IMR-90 (cell line): Measurements from ENCODE around the gene CEP295NL. TPM values are rescaled to one million over a fixed set of nuclear protein-coding genes. Genes with fewer than 3 reads are reported as not detected.
"Not testable (repeated sequence)": the region's sequence is repeated elsewhere in the genome, so short reads cannot be mapped to it uniquely, and the experiment has no call there.

Source experiments
- ATAC-seq: fragments of 200-7000 bp; cut with Tn5 transposase; 2 replicates; pipeline ENCODE4 v1.9.1; 2020; ENCODE audit warnings: low read depth, mild to moderate bottlenecking, moderate library complexity
- BruUV-seq: library from RNA; stranded (reverse); fragments of 400-500 nt; replicated peaks from 2 replicates; lab custom pipeline; 2021; lab: Mats Ljungman, UMichigan
- CTCF ChIA-PET: fragments of 300-600 bp; formaldehyde crosslinking; extraction: SDS; loops from one replicate; lab custom pipeline; 2021; ENCODE audit warnings: antibody characterized with exemption; lab: Yijun Ruan, JAX
- POLR2A ChIA-PET: fragments of 300-600 bp; sonication (Branson Sonifier 250); formaldehyde crosslinking; loops from one replicate; lab custom pipeline; 2022; ENCODE audit warnings: antibody characterized with exemption; ENCODE audit not compliant: unreplicated experiment; lab: Charles Lee
- DNase-seq: peaks from one replicate; pipeline ENCODE4 v3.0.0; 2013
- H2AFZ ChIP-seq: replicated peaks from 2 replicates; pipeline ENCODE3; 2013; ENCODE audit warnings: low read length, mild to moderate bottlenecking; ENCODE audit not compliant: poor library complexity
- H2AK5ac ChIP-seq: 2 replicates; pipeline ENCODE4 v1.6.1; 2013; ENCODE audit warnings: low read depth, low read length, inconsistent platforms
- H2AK9ac ChIP-seq: replicated peaks from 2 replicates; pipeline ENCODE3; 2013; ENCODE audit warnings: mild to moderate bottlenecking, low read depth, low read length, moderate library complexity; ENCODE audit not compliant: poor library complexity
- H2BK120ac ChIP-seq: 2 replicates; pipeline ENCODE4 v1.6.1; 2013; ENCODE audit warnings: low read depth, low read length, inconsistent platforms
- H2BK15ac ChIP-seq: 3 replicates; pipeline ENCODE4 v1.6.1; 2013; ENCODE audit warnings: low read depth, low read length, inconsistent platforms
- H2BK20ac ChIP-seq: 2 replicates; pipeline ENCODE4 v1.6.1; 2013; ENCODE audit warnings: low read depth, mild to moderate bottlenecking, inconsistent platforms, low read length, moderate library complexity
- H2BK5ac ChIP-seq: 2 replicates; pipeline ENCODE4 v1.6.1; 2013; ENCODE audit warnings: mild to moderate bottlenecking, low read depth, low read length, inconsistent platforms; ENCODE audit not compliant: poor library complexity, severe bottlenecking
- H3K14ac ChIP-seq: replicated peaks from 2 replicates; pipeline ENCODE4 v1.6.1; 2013; ENCODE audit warnings: low read depth, low read length, inconsistent platforms
- H3K18ac ChIP-seq: 2 replicates; pipeline ENCODE4 v1.6.1; 2013; ENCODE audit warnings: low read depth, low read length, control low read depth
- H3K23ac ChIP-seq: 2 replicates; pipeline ENCODE4 v1.6.1; 2013; ENCODE audit warnings: low read depth, low read length, inconsistent platforms
- H3K27ac ChIP-seq: 2 replicates; pipeline ENCODE4 v1.5.1; 2013; ENCODE audit warnings: mild to moderate bottlenecking, control low read depth, low read length; ENCODE audit not compliant: insufficient read depth
- H3K27me3 ChIP-seq: 2 replicates; pipeline ENCODE4 v1.6.1; 2013; ENCODE audit warnings: low read length; ENCODE audit not compliant: control insufficient read depth, insufficient read depth
- H3K36me3 ChIP-seq: 2 replicates; pipeline ENCODE4 v1.6.1; 2013; ENCODE audit warnings: low read length, mixed read lengths; ENCODE audit not compliant: control insufficient read depth, insufficient read depth
- H3K4ac ChIP-seq: 2 replicates; pipeline ENCODE4 v1.6.1; 2013; ENCODE audit warnings: low read depth, low read length, inconsistent platforms
- H3K4me1 ChIP-seq: 2 replicates; pipeline ENCODE4 v1.6.1; 2013; ENCODE audit warnings: low read length, mixed read lengths; ENCODE audit not compliant: control insufficient read depth, insufficient read depth
- H3K4me2 ChIP-seq: 2 replicates; pipeline ENCODE4 v1.6.1; 2013; ENCODE audit warnings: low read depth, mild to moderate bottlenecking, control low read depth, low read length, moderate library complexity
- H3K4me3 ChIP-seq: 2 replicates; pipeline ENCODE4 v1.5.1; 2013; ENCODE audit warnings: low read depth, mild to moderate bottlenecking, control low read depth, low read length, moderate library complexity; ENCODE audit not compliant: insufficient read depth
- H3K56ac ChIP-seq: 2 replicates; pipeline ENCODE4 v1.6.1; 2013; ENCODE audit warnings: low read length, inconsistent platforms; ENCODE audit not compliant: insufficient read depth; ENCODE audit errors: extremely low read depth
- H3K79me1 ChIP-seq, 2 experiments: 2 replicates each; pipeline ENCODE4 v1.6.1; 2013; ENCODE audit warnings: low read length in 2 of 2, inconsistent platforms in 1 of 2, low read depth in 1 of 2
- H3K9ac ChIP-seq: 2 replicates; pipeline ENCODE4 v1.6.1; 2013; ENCODE audit warnings: low read depth, low read length, control low read depth
- H3K9me1 ChIP-seq: 2 replicates; pipeline ENCODE4 v1.6.1; 2013; ENCODE audit warnings: low read length, inconsistent platforms; ENCODE audit not compliant: insufficient read depth
- H3K9me3 ChIP-seq: 2 replicates; pipeline ENCODE4 v1.6.1; 2013; ENCODE audit warnings: low read length; ENCODE audit not compliant: control insufficient read depth, insufficient read depth
- H4K20me1 ChIP-seq: 2 replicates; pipeline ENCODE4 v1.6.1; 2013; ENCODE audit warnings: low read length, inconsistent platforms; ENCODE audit not compliant: insufficient read depth
- H4K5ac ChIP-seq: 2 replicates; pipeline ENCODE4 v1.6.1; 2013; ENCODE audit warnings: mild to moderate bottlenecking, low read depth, low read length, control low read depth
- H4K8ac ChIP-seq, 2 experiments: 2 replicates each; pipeline ENCODE4 v1.6.1; 2013; ENCODE audit warnings: low read depth in 2 of 2, low read length in 2 of 2, control low read depth in 1 of 2, inconsistent platforms in 1 of 2
- H4K91ac ChIP-seq: 2 replicates; pipeline ENCODE4 v1.6.1; 2013; ENCODE audit warnings: low read depth, low read length, inconsistent platforms; ENCODE audit not compliant: insufficient read depth
- POLR2A ChIP-seq: IDR thresholded peaks from 2 replicates; pipeline ENCODE4 v1.6.1; 2012; ENCODE audit warnings: mild to moderate bottlenecking, low read depth, low read length
- RCOR1 ChIP-seq: IDR thresholded peaks from 2 replicates; pipeline ENCODE4 v1.6.1; 2012; ENCODE audit warnings: mild to moderate bottlenecking, low read length, improper control_type of control experiment; ENCODE audit not compliant: insufficient replicate concordance
- WGBS, 2 experiments: methylation state at CpG; one replicate each; pipeline versions ENCODE4 v1.1.5 to v1.1.7; 2013; ENCODE audit warnings: missing lambda C conversion rate in 2 of 2; ENCODE audit not compliant: insufficient read length in 1 of 2; ENCODE audit errors: extremely low coverage in 2 of 2; 5-methylcytosine and 5-hydroxymethylcytosine counted together
- dilution Hi-C: fragments of 300-500 bp; cut with HindIII; formaldehyde crosslinking; loops from one replicate; pipeline ENCODE4 v1.14.3; 2018; ENCODE audit warnings: low sequenced_read_pairs; ENCODE audit not compliant: unreplicated experiment
- in situ Hi-C: fragments of 300-500 bp; cut with MboI; formaldehyde crosslinking; loops from 3 replicates; pipeline ENCODE4 v1.14.3; 2019; ENCODE audit warnings: low sequenced_read_pairs, inconsistent platforms, mixed read lengths
- intact Hi-C: fragments of 100-400 bp; cut with micrococcal nuclease; formaldehyde crosslinking; loops from 2 replicates; pipeline ENCODE4 v1.10.0; 2022
- polyA plus RNA-seq, 3 experiments: library from polyadenylated mRNA; depleted of rRNA; stranded (reverse); fragments of >200 nt; gene quantifications; 2 replicates each; pipeline ENCODE4 v1.2.3, GENCODE V29; 2012; ENCODE audit warnings: low replicate concordance in 1 of 3
- total RNA-seq: library from RNA; depleted of rRNA; stranded (reverse); fragments of >200 nt; gene quantifications from 2 replicates; pipeline ENCODE4 v1.2.3, GENCODE V29; 2012
- TF ChIP-seq, protein P1 (sequence below): fragments of 150-350 bp; IDR thresholded peaks from 2 replicates; pipeline ENCODE4 v1.6.1; 2017; ENCODE audit warnings: mild to moderate bottlenecking, antibody characterized with exemption, low read length, low read depth

Gene CEP295NL
- total and polyA plus RNA-seq, 2 of the 4 experiments (the other 2 are of a cell fraction) = 0.31 to 0.72 TPM

DNA sequence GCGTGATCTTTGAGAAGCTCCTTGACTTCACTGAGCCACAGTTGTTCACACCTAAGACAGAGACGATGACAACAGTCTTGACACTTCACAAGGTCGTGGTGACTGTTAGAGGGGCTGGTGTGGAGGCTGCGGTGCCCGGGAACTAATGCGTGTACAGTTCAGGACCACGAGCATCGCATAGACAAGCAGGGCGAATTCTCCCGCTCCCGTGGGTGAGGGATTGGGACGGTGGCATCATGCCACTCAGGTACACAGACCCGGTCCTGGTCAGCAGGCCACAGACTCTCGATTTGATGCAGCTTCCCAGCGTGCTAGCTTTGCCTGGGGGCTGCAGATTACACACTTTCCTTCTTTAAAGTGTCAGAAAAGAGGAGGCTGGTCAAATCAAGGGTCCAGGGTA is 24.7 kb downstream of the CEP295NL start (continued):
- TF ChIP-seq, protein P1, sequence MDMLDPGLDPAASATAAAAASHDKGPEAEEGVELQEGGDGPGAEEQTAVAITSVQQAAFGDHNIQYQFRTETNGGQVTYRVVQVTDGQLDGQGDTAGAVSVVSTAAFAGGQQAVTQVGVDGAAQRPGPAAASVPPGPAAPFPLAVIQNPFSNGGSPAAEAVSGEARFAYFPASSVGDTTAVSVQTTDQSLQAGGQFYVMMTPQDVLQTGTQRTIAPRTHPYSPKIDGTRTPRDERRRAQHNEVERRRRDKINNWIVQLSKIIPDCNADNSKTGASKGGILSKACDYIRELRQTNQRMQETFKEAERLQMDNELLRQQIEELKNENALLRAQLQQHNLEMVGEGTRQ = no peak
- TF ChIP-seq POLR2A = no peak
- TF ChIP-seq RCOR1 = no peak

DNA sequence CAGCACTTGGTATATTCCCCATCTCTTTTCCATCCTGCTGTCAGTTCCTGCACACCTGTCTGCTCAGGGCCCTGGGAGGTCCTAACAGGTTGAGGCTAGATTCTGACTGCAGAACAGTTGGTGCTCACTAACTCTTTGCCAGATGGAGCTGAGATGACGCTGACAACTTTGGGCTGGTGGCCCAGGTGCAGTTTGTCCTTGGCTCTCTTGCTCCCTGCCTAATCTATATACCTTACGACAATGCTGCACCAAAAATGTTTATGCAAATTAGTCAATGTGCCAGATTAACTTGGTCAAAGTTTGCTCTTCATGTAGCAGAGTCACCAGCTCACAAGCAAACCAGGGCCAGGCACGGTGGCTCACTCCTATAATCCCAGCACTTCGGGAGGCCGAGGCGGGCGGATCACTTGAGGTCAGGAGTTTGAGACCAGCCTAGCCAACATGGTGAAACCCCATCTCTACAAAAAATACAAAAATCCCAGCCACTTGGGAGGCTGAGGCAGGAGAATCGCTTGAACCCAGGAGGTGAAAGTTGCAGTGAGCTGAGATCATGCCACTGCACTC is 26.0 kb downstream of the CEP295NL start:
- H3K9me3 ChIP-seq, H3K56ac ChIP-seq, H2BK120ac ChIP-seq, ATAC-seq, POLR2A ChIA-PET, H2AFZ ChIP-seq, H2BK20ac ChIP-seq, in situ Hi-C loops, H3K4me3 ChIP-seq, H3K27me3 ChIP-seq, H3K4me2 ChIP-seq, H3K4ac ChIP-seq, H2BK15ac ChIP-seq, H3K9ac ChIP-seq, H4K91ac ChIP-seq, H4K5ac ChIP-seq, H3K18ac ChIP-seq, H2BK5ac ChIP-seq, BruUV-seq, intact Hi-C loops, H3K27ac ChIP-seq, H3K14ac ChIP-seq, H2AK9ac ChIP-seq, dilution Hi-C loops, DNase-seq, H4K8ac ChIP-seq: not testable (repeated sequence)
- WGBS, 2 experiments = 100% methylated on average over 2 of the region's 8 CpGs; no CpG with 5 or more reads in 1 of the 2 experiments
- Histone ChIP-seq H3K9me1 (peaks cover 55% of the 10 kb centered on the region), H3K79me1 (peaks cover 41 to 90% of the 10 kb centered on the region in 2 experiments), H4K20me1 (peaks cover 41% of the 10 kb centered on the region), H3K36me3 (peaks cover 23% of the 10 kb centered on the region), H3K23ac (peak overlapping the region; percentile 65; the same call in 1 of the 2 replicates), H3K4me1 (peaks cover 40% of the 10 kb centered on the region), H2AK5ac (peak overlapping the region; percentile 20; the same call in 1 of the 2 replicates)
- CTCF ChIA-PET = interaction anchor here (0.9 kb wide), 1 partner anchor 95 kb away, joined by 6 read pairs; no protein-coding TSS in a partner anchor
